HG03457 (cell line): ENCODE data around the gene TMEM154.

Experiments used
- ATAC-seq: cut with Tn5 transposase; IDR thresholded peaks from one replicate; pipeline ENCODE4 v1.9.1; 2021; ENCODE audit warnings: moderate number of reproducible peaks; ENCODE audit not compliant: unreplicated experiment

TMEM154 gene

GRCh38 chr4:152598454-152598853, 81.3 kb downstream of the TMEM154 start:
- ATAC-seq, result no peak

- ATAC-seq, result peak; percentile 68
Measured at GRCh38 chr4:152594978-152595925, 84.5 kb downstream of the TMEM154 start.

- no peak for ATAC-seq
Measured at GRCh38 chr4:152594057-152594456, 85.7 kb downstream of the TMEM154 start.

GRCh38 chr4:152591876-152592275, 87.9 kb downstream of the TMEM154 start:
- ATAC-seq, result no peak

GRCh38 chr4:152591396-152591795, 88.4 kb downstream of the TMEM154 start:
- no peak for ATAC-seq

- no peak for ATAC-seq
Measured at GRCh38 chr4:152590179-152591031, 89.4 kb downstream of the TMEM154 start.

GRCh38 chr4:152588869-152589268, 90.9 kb downstream of the TMEM154 start:
- no peak for ATAC-seq

GRCh38 chr4:152587127-152587526, 92.7 kb downstream of the TMEM154 start:
- no peak for ATAC-seq

GRCh38 chr4:152586668-152587067, 93.1 kb downstream of the TMEM154 start:
- ATAC-seq, result no peak

GRCh38 chr4:152585023-152585441, 94.8 kb downstream of the TMEM154 start:
- peak; percentile 63 for ATAC-seq

- ATAC-seq, result no peak
Measured at GRCh38 chr4:152581536-152582160, 98.1 kb downstream of the TMEM154 start.

- ATAC-seq, result no peak
Measured at GRCh38 chr4:152579916-152580315, 99.9 kb downstream of the TMEM154 start.

GRCh38 chr4:152579107-152579764, 100.6 kb downstream of the TMEM154 start:
- no peak for ATAC-seq

- no peak for ATAC-seq
Measured at GRCh38 chr4:152578670-152579069, 101.1 kb downstream of the TMEM154 start.

- peak; percentile 72 for ATAC-seq
Measured at GRCh38 chr4:152577708-152578396, 101.9 kb downstream of the TMEM154 start.

GRCh38 chr4:152575533-152575932, 104.3 kb downstream of the TMEM154 start:
- ATAC-seq, result no peak

- ATAC-seq, result no peak
Measured at GRCh38 chr4:152573861-152574260, 105.9 kb downstream of the TMEM154 start.

GRCh38 chr4:152572417-152573086, 107.2 kb downstream of the TMEM154 start:
- ATAC-seq, result no peak

GRCh38 chr4:152571770-152572169, 108.0 kb downstream of the TMEM154 start:
- no peak for ATAC-seq
